ENCODE results near the gene POM121L2.

Gene POM121L2

GRCh38 chr6:27312146-27312949 is at the start of gene POM121L2:
TSS of gene POM121L2 (minus strand) at chr6:27312273. CDS start at chr6:27312170, 103 bp downstream.
- no peak for DNase-seq

GRCh38 chr6:27359231-27359630 is 47.2 kb upstream of the POM121L2 start:
- DNase-seq: no peak

- no peak for DNase-seq
Observed at GRCh38 chr6:27358786-27359185, 46.7 kb upstream of the POM121L2 start.

- DNase-seq: no peak
Observed at GRCh38 chr6:27352850-27353249, 40.8 kb upstream of the POM121L2 start.

GRCh38 chr6:27334141-27334540 is 22.1 kb upstream of the POM121L2 start:
- DNase-seq: no peak

- DNase-seq: no peak
Observed at GRCh38 chr6:27333642-27334040, 21.6 kb upstream of the POM121L2 start.

- DNase-seq: peak; percentile 59
Observed at GRCh38 chr6:27332692-27333641, 20.9 kb upstream of the POM121L2 start.

- DNase-seq: no peak
Observed at GRCh38 chr6:27327023-27327738, 15.1 kb upstream of the POM121L2 start.

GRCh38 chr6:27321901-27322300 is 9.8 kb upstream of the POM121L2 start:
- no peak for DNase-seq

- DNase-seq: no peak
Observed at GRCh38 chr6:27321370-27321769, 9.3 kb upstream of the POM121L2 start.

GRCh38 chr6:27318973-27319372 is 6.9 kb upstream of the POM121L2 start:
- no peak for DNase-seq

- DNase-seq: no peak
Observed at GRCh38 chr6:27314046-27314445, 2.0 kb upstream of the POM121L2 start.

GRCh38 chr6:27312950-27313271 is 838 bp upstream of the POM121L2 start:
- no peak for DNase-seq

- DNase-seq: no peak
Observed at GRCh38 chr6:27311806-27312145, 297 bp downstream of the POM121L2 start.

- no peak for DNase-seq
Observed at GRCh38 chr6:27303613-27304272, 8.3 kb downstream of the POM121L2 start.

- DNase-seq: peak; percentile 31
Observed at GRCh38 chr6:27297857-27298730, 14.0 kb downstream of the POM121L2 start.

- DNase-seq: no peak
Observed at GRCh38 chr6:27297484-27297856, 14.6 kb downstream of the POM121L2 start.

- no peak for DNase-seq
Observed at GRCh38 chr6:27296106-27296783, 15.8 kb downstream of the POM121L2 start.

GRCh38 chr6:27295301-27296079 is 16.6 kb downstream of the POM121L2 start:
- DNase-seq: peak; percentile 74

GRCh38 chr6:27294409-27294808 is 17.7 kb downstream of the POM121L2 start:
- no peak for DNase-seq

All from NCI-H226 (cell line).